HG02571 (cell line): Measurements from ENCODE around the gene RRAD.

Source experiments
- ATAC-seq: cut with Tn5 transposase; IDR thresholded peaks from one replicate; pipeline ENCODE4 v1.9.1; 2021; ENCODE audit warnings: mild to moderate bottlenecking, moderate library complexity; ENCODE audit not compliant: unreplicated experiment

Gene RRAD

GRCh38 chr16:66934138-66934838, 9.0 kb upstream of the RRAD start, which contains the start of gene CIAO2B:
Gene CIAO2B (minus strand): TSS chr16:66934402. CDS start chr16:66934364, 38 bp downstream.
- peak; percentile 78 for ATAC-seq

- no peak for ATAC-seq
Observed at GRCh38 chr16:66933776-66934137, 8.4 kb upstream of the RRAD start.

GRCh38 chr16:66932076-66932475, 6.7 kb upstream of the RRAD start:
- no peak for ATAC-seq

GRCh38 chr16:66931665-66932064, 6.3 kb upstream of the RRAD start:
- no peak for ATAC-seq

- ATAC-seq, result no peak
Observed at GRCh38 chr16:66930189-66930588, 4.9 kb upstream of the RRAD start.

GRCh38 chr16:66928702-66929388, 3.5 kb upstream of the RRAD start:
- ATAC-seq, result no peak

GRCh38 chr16:66927918-66928649, 2.7 kb upstream of the RRAD start:
- ATAC-seq, result no peak

- ATAC-seq, result no peak
Observed at GRCh38 chr16:66926961-66927436, 1.7 kb upstream of the RRAD start.

GRCh38 chr16:66926171-66926947, 1.0 kb upstream of the RRAD start:
- no peak for ATAC-seq

GRCh38 chr16:66924527-66925321, 611 bp downstream of the RRAD start:
- ATAC-seq, result no peak

GRCh38 chr16:66923866-66924265, 1.5 kb downstream of the RRAD start:
- no peak for ATAC-seq

- no peak for ATAC-seq
Observed at GRCh38 chr16:66923247-66923731, 2.0 kb downstream of the RRAD start.

- ATAC-seq, result no peak
Observed at GRCh38 chr16:66921729-66922450, 3.4 kb downstream of the RRAD start.

- no peak for ATAC-seq
Observed at GRCh38 chr16:66920924-66921680, 4.2 kb downstream of the RRAD start.

GRCh38 chr16:66920299-66920590, 5.1 kb downstream of the RRAD start:
- ATAC-seq, result no peak

- ATAC-seq, result no peak
Observed at GRCh38 chr16:66919569-66920298, 5.6 kb downstream of the RRAD start.

GRCh38 chr16:66918803-66919568, 6.3 kb downstream of the RRAD start, which contains the start of gene CDH16:
Gene CDH16 (minus strand): TSS chr16:66918885. CDS start chr16:66918065, 820 bp downstream.
- ATAC-seq, result no peak
